ENCODE measurements around the gene MYLK. TPM values are rescaled to one million over a fixed set of nuclear protein-coding genes. Genes with fewer than 3 reads are reported as not detected.

MYLK gene
- total RNA-seq, 2 experiments from 2014 or later, result 0.22 TPM; not detected in 1

DNA sequence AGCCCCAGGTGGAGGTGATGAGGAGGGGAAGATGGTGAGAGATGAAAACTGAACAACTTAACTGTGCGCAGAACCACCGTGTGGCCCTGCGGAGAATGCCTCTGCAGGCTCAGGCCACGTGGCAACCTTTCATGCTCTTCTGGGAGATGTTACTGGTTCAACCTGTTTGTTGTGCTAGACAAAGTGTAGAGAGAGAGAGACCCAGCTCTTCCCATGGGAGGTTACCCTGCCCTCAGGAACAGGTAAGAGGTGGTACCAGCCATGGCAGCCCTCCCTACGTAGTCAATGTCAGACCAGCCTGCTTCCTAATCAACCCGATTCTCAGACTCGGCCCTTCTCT is 262.3 kb downstream of the MYLK start:
- no peaks in the 10 kb centered on the region for H3K4me1 ChIP-seq (ENCODE audit: insufficient read depth, low read length)
- ChIA-PET CTCF (no interaction called here), POLR2A (no interaction called here)
- Mint-ChIP-seq H3K4me3 (no peak overlapping the region), H3K9me3 (no peaks in the 10 kb centered on the region), H3K4me1 (ENCODE audit: low read depth) (no peaks in the 10 kb centered on the region), H3K27ac (no peak overlapping the region), H3K27me3 (no peaks in the 10 kb centered on the region), H3K36me3 (ENCODE audit: low read depth) (no peaks in the 10 kb centered on the region)
- DNase-seq (no peak), ATAC-seq (ENCODE audit: poor library complexity) (no peak)
- no peaks in the 10 kb centered on the region for H3K9me3 ChIP-seq (ENCODE audit: control insufficient read depth in 1 of 2, insufficient read depth in 1 of 2, low read length in 2 of 2)
- no peak for TF ChIP-seq CTCF (IDR thresholded peaks at IDR 0.05)
- intact Hi-C loops (cut with DNase I, micrococcal nuclease), result loop anchor here in 1 of 2 experiments (10.0 kb wide), 1 partner anchor 707 kb away; no protein-coding TSS in a partner anchor
- no peak overlapping the region for H3K27ac ChIP-seq (ENCODE audit: low read depth in 1 of 2, low read length in 2 of 2)
- no peak overlapping the region for H3K4me3 ChIP-seq (ENCODE audit: low read length)
- no peaks in the 10 kb centered on the region for H3K36me3 ChIP-seq (ENCODE audit: insufficient read depth, low read length)
- peaks cover 0 to 2% of the 10 kb centered on the region in 2 experiments for H3K27me3 ChIP-seq (ENCODE audit: control insufficient read depth in 1 of 2, insufficient read depth in 2 of 2, low read length in 2 of 2)

DNA sequence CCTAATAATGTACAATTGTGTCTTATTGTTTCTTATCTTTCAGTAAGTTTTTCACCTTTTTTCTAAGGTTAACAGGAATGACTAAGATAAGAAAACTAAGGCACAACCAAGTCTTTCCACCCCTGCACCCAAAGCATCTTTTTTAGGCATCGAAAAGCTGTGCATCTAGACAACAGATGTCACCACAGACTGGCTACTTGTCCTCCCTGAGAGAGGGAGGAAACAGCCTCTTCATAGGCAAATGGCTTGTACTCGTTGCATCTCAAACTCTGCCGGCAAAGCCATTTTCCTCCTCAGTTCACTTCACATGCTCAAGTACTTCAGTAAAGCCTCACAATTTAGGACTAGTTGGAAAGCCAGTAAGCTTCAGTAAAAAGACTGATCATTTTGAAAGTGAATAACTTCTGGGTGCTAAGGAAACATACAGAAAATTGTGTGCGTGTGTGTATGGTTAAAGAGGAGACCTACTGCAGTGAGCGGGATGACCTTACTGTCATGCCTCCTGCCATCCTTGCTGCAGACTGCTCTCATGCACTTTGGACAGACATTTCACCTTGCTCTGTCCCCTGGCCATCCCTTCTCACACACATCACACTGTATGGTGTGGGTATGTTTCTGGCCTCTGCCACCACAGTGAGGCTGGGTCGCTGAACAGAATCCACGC is 262.8 kb downstream of the MYLK start:
- Mint-ChIP-seq H3K36me3 (ENCODE audit: low read depth) (no peaks in the 10 kb centered on the region), H3K27me3 (no peaks in the 10 kb centered on the region), H3K4me3 (no peak overlapping the region), H3K4me1 (ENCODE audit: low read depth) (no peaks in the 10 kb centered on the region), H3K27ac (no peak overlapping the region), H3K9me3 (no peaks in the 10 kb centered on the region)
- no peaks in the 10 kb centered on the region for H3K4me1 ChIP-seq (ENCODE audit: insufficient read depth, low read length)
- H3K9me3 ChIP-seq (ENCODE audit: control insufficient read depth in 1 of 2, insufficient read depth in 1 of 2, low read length in 2 of 2), result no peaks in the 10 kb centered on the region
- no peak for DNase-seq
- intact Hi-C loops (cut with DNase I, micrococcal nuclease), result loop anchor here in 1 of 2 experiments (10.0 kb wide), 1 partner anchor 707 kb away; no protein-coding TSS in a partner anchor
- TF ChIP-seq CTCF (IDR thresholded peaks at IDR 0.05), result no peak
- no peaks in the 10 kb centered on the region for H3K27me3 ChIP-seq (ENCODE audit: control insufficient read depth in 1 of 2, insufficient read depth in 2 of 2, low read length in 2 of 2)
- no peak for ATAC-seq (ENCODE audit: poor library complexity)
- no peaks in the 10 kb centered on the region for H3K36me3 ChIP-seq (ENCODE audit: insufficient read depth, low read length)
- ChIA-PET POLR2A (no interaction called here), CTCF (no interaction called here)
- H3K4me3 ChIP-seq (ENCODE audit: low read length), result no peak overlapping the region
- H3K27ac ChIP-seq (ENCODE audit: low read depth in 1 of 2, low read length in 2 of 2), result no peak overlapping the region

GRCh38 chr3:123620343-123620742 is 263.8 kb downstream of the MYLK start:
- Mint-ChIP-seq H3K27ac (no peak overlapping the region), H3K27me3 (no peaks in the 10 kb centered on the region), H3K4me3 (no peak overlapping the region), H3K4me1 (ENCODE audit: low read depth) (no peaks in the 10 kb centered on the region), H3K36me3 (ENCODE audit: low read depth) (no peaks in the 10 kb centered on the region), H3K9me3 (no peaks in the 10 kb centered on the region)
- no peaks in the 10 kb centered on the region for H3K36me3 ChIP-seq (ENCODE audit: insufficient read depth, low read length)
- intact Hi-C loops (cut with DNase I, micrococcal nuclease), result loop anchor here in 1 of 2 experiments (10.0 kb wide), 1 partner anchor 706 kb away; no protein-coding TSS in a partner anchor
- ATAC-seq (ENCODE audit: poor library complexity), result no peak
- H3K27ac ChIP-seq (ENCODE audit: low read depth in 1 of 2, low read length in 2 of 2), result no peak overlapping the region
- CTCF ChIA-PET, result no interaction called here
- POLR2A ChIA-PET, result interaction anchor here (0.7 kb wide), 1 partner anchor 181 kb away, joined by 4 read pairs; no protein-coding TSS in a partner anchor
- no peaks in the 10 kb centered on the region for H3K27me3 ChIP-seq (ENCODE audit: control insufficient read depth in 1 of 2, insufficient read depth in 2 of 2, low read length in 2 of 2)
- no peak overlapping the region for H3K4me3 ChIP-seq (ENCODE audit: low read length)
- DNase-seq, result no peak
- TF ChIP-seq CTCF (IDR thresholded peaks at IDR 0.05), result no peak
- H3K9me3 ChIP-seq (ENCODE audit: control insufficient read depth in 1 of 2, insufficient read depth in 1 of 2, low read length in 2 of 2), result no peaks in the 10 kb centered on the region
- H3K4me1 ChIP-seq (ENCODE audit: insufficient read depth, low read length), result no peaks in the 10 kb centered on the region
